PC-3 (cell line): ENCODE measurements around the gene VTI1B.

Experiments used
- EZH2phosphoT487 ChIP-seq: fragments of 300-600 bp; sonication (generic); IDR thresholded peaks from 2 replicates; pipeline ENCODE4 v1.6.1; 2018; ENCODE audit warnings: mild to moderate bottlenecking, antibody characterized with exemption, low read length, borderline replicate concordance
- TF ChIP-seq, protein P1 (sequence below): fragments of 300-600 bp; sonication (generic); conservative IDR thresholded peaks from 2 replicates; pipeline ENCODE4 v1.5.1; 2017; ENCODE audit warnings: antibody characterized with exemption, low read depth, mild to moderate bottlenecking, low read length

GRCh38 chr14:67710209-67710608 is 35.8 kb upstream of the VTI1B start:
- TF ChIP-seq, protein P1, sequence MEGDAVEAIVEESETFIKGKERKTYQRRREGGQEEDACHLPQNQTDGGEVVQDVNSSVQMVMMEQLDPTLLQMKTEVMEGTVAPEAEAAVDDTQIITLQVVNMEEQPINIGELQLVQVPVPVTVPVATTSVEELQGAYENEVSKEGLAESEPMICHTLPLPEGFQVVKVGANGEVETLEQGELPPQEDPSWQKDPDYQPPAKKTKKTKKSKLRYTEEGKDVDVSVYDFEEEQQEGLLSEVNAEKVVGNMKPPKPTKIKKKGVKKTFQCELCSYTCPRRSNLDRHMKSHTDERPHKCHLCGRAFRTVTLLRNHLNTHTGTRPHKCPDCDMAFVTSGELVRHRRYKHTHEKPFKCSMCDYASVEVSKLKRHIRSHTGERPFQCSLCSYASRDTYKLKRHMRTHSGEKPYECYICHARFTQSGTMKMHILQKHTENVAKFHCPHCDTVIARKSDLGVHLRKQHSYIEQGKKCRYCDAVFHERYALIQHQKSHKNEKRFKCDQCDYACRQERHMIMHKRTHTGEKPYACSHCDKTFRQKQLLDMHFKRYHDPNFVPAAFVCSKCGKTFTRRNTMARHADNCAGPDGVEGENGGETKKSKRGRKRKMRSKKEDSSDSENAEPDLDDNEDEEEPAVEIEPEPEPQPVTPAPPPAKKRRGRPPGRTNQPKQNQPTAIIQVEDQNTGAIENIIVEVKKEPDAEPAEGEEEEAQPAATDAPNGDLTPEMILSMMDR = no peak
- TF ChIP-seq EZH2phosphoT487 = no peak
